WTC11 (cell line): ENCODE results near the gene SAMD3. TPM values are rescaled to one million over a fixed set of nuclear protein-coding genes. Genes with fewer than 3 reads are reported as not detected.

Experiments used
- ATAC-seq: fragments of 200-7000 bp; cut with Tn5 transposase; 2 replicates; pipeline ENCODE4 v1.10.0; 2021; ENCODE audit warnings: mild to moderate bottlenecking, moderate library complexity
- CTCF ChIA-PET: fragments of 300-600 bp; sonication (Branson Sonifier 250); formaldehyde crosslinking; loops from one replicate; lab custom pipeline; 2021; ENCODE audit warnings: antibody characterized with exemption; lab: Charles Lee
- POLR2A ChIA-PET: fragments of 350-600 bp; sonication (Branson Sonifier 250); formaldehyde crosslinking; loops from one replicate; lab custom pipeline; 2021; ENCODE audit warnings: antibody characterized with exemption; lab: Charles Lee
- DNase-seq: peaks from one replicate; pipeline ENCODE4 v3.0.0; 2021; ENCODE audit warnings: low spot score
- H3K27ac Mint-ChIP-seq: 2 replicates; pipeline ENCODE4 v1.8.0; 2021; ENCODE audit warnings: mixed read lengths
- H3K27me3 Mint-ChIP-seq: 2 replicates; pipeline ENCODE4 v1.8.0; 2021; ENCODE audit warnings: low read depth, mild to moderate bottlenecking, moderate library complexity, mixed read lengths
- H3K36me3 Mint-ChIP-seq: 2 replicates; pipeline ENCODE4 v1.8.0; 2021; ENCODE audit warnings: mixed read lengths
- H3K4me1 Mint-ChIP-seq: 2 replicates; pipeline ENCODE4 v1.8.0; 2022; ENCODE audit warnings: mixed read lengths
- H3K4me3 Mint-ChIP-seq: 2 replicates; pipeline ENCODE4 v1.8.0; 2021; ENCODE audit warnings: mild to moderate bottlenecking, moderate library complexity, mixed read lengths
- H3K9me3 Mint-ChIP-seq: 2 replicates; pipeline ENCODE4 v1.8.0; 2021; ENCODE audit warnings: mixed read lengths
- AR ChIP-seq: fragments of 250-450 bp; sonication (Bioruptor Pico); IDR thresholded peaks from 2 replicates; pipeline ENCODE4 v1.9.0; 2021; ENCODE audit warnings: mild to moderate bottlenecking
- HMGXB4 ChIP-seq: sonication (generic); formaldehyde crosslinking; IDR thresholded peaks from 2 replicates; pipeline ENCODE4 v1.8.1; 2023; ENCODE audit warnings: mild to moderate bottlenecking, moderate library complexity, missing genetic modification reagents
- MLX ChIP-seq: sonication (generic); formaldehyde crosslinking; IDR thresholded peaks from 2 replicates; pipeline ENCODE4 v1.8.1; 2023; ENCODE audit warnings: mild to moderate bottlenecking, missing genetic modification reagents, moderate library complexity
- RELA ChIP-seq: sonication (generic); formaldehyde crosslinking; IDR thresholded peaks from 2 replicates; pipeline ENCODE4 v1.8.1; 2022; ENCODE audit warnings: missing genetic modification reagents, mild to moderate bottlenecking, borderline replicate concordance
- SMAD4 ChIP-seq: sonication (generic); formaldehyde crosslinking; IDR thresholded peaks from 2 replicates; pipeline ENCODE4 v1.8.0; 2022; ENCODE audit warnings: mild to moderate bottlenecking, missing genetic modification reagents
- SOX15 ChIP-seq: fragments of 250-450 bp; sonication (Bioruptor Pico); IDR thresholded peaks from 2 replicates; pipeline ENCODE4 v1.9.0; 2021; ENCODE audit warnings: mild to moderate bottlenecking
- ZMAT4 ChIP-seq: fragments of 250-450 bp; sonication (Bioruptor Pico); IDR thresholded peaks from 2 replicates; pipeline ENCODE4 v1.9.0; 2021; ENCODE audit warnings: mild to moderate bottlenecking
- ZNF121 ChIP-seq: sonication (generic); formaldehyde crosslinking; IDR thresholded peaks from 2 replicates; pipeline ENCODE4 v1.8.0; 2023; ENCODE audit warnings: missing genetic modification reagents
- ZNF219 ChIP-seq: sonication (generic); formaldehyde crosslinking; IDR thresholded peaks from 2 replicates; pipeline ENCODE4 v1.8.0; 2023; ENCODE audit warnings: missing genetic modification reagents, mild to moderate bottlenecking, borderline replicate concordance
- ZNF416 ChIP-seq: fragments of 250-450 bp; sonication (Bioruptor Pico); IDR thresholded peaks from 2 replicates; pipeline ENCODE4 v1.9.0; 2021; ENCODE audit warnings: mild to moderate bottlenecking, inconsistent platforms
- ZNF671 ChIP-seq: fragments of 250-450 bp; sonication (Bioruptor Pico); IDR thresholded peaks from 2 replicates; pipeline ENCODE4 v1.8.0; 2021; ENCODE audit warnings: mild to moderate bottlenecking
- total RNA-seq: library from RNA; stranded (reverse); gene quantifications from 3 replicates; pipeline ENCODE4 v1.2.3, GENCODE V29; 2021
- TF ChIP-seq, protein P1 (sequence below): sonication (generic); formaldehyde crosslinking; IDR thresholded peaks from 2 replicates; pipeline ENCODE4 v1.8.1; 2022; ENCODE audit warnings: low read depth, mild to moderate bottlenecking, moderate library complexity, missing genetic modification reagents, borderline replicate concordance
- TF ChIP-seq, protein P2 (sequence below): sonication (generic); formaldehyde crosslinking; IDR thresholded peaks from 2 replicates; pipeline ENCODE4 v1.8.0; 2023; ENCODE audit warnings: missing genetic modification reagents
- TF ChIP-seq, protein P3 (sequence below): sonication (generic); formaldehyde crosslinking; IDR thresholded peaks from 2 replicates; pipeline ENCODE4 v1.8.0; 2023; ENCODE audit warnings: missing genetic modification reagents, mild to moderate bottlenecking, borderline replicate concordance
- TF ChIP-seq, protein P4 (sequence below): fragments of 250-450 bp; sonication (Bioruptor Pico); IDR thresholded peaks from 2 replicates; pipeline ENCODE4 v1.9.0; 2021; ENCODE audit warnings: moderate library complexity, mild to moderate bottlenecking, inconsistent platforms, borderline replicate concordance
- TF ChIP-seq, protein P5 (sequence below): fragments of 250-450 bp; sonication (Bioruptor Pico); IDR thresholded peaks from 2 replicates; pipeline ENCODE4 v1.9.0; 2021; ENCODE audit warnings: mild to moderate bottlenecking, borderline replicate concordance
- TF ChIP-seq, protein P6 (sequence below): sonication (generic); formaldehyde crosslinking; IDR thresholded peaks from 2 replicates; pipeline ENCODE4 v1.8.1; 2022; ENCODE audit warnings: low read depth, missing genetic modification reagents, borderline replicate concordance

The SAMD3 gene
- total RNA-seq, 1 experiment from 2014 or later, result 1.2 TPM

DNA sequence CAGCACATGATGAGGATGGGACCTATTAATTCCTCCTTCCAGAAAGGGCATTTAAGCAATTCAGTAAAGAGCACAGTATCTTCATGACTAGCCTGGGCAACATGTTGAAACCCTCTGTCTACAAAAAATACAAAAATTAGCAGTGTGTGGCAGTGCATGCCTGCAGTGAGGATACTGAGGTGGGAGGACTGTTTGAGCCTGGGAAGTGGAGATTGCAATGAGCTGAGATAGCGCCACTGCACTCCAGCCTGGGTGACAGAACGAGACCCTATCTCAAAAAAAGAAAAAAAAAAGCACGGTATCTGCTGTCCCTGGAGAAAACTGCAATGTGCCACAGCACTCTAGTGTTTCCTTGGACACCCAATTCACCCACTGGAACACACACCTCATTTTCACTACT lies 18.4 kb downstream of the SAMD3 start (continued):
- TF ChIP-seq RELA (CRISPR knock-in tag), result no peak
- TF ChIP-seq, protein P1, sequence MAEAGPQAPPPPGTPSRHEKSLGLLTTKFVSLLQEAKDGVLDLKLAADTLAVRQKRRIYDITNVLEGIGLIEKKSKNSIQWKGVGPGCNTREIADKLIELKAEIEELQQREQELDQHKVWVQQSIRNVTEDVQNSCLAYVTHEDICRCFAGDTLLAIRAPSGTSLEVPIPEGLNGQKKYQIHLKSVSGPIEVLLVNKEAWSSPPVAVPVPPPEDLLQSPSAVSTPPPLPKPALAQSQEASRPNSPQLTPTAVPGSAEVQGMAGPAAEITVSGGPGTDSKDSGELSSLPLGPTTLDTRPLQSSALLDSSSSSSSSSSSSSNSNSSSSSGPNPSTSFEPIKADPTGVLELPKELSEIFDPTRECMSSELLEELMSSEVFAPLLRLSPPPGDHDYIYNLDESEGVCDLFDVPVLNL (CRISPR knock-in tag), result no peak

DNA sequence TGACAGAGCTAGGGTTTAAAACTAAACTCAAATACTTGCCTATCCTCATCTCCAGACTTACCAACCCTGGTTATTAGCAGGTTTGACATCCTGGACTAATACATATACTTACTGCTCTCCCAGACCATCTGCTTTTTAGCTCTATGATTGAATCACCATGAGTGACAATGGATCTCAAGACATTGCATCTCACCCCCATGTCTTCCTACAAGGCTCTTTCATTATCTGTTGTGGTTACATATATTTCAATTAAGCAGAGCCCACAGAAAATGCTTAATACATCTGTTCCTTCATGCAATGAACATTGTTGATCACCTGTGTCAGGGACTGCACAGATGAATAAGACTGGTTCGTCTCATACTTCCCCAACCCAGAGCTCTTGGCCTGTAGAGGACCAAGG lies 19.4 kb downstream of the SAMD3 start:
- Mint-ChIP-seq H3K4me3 (no peak overlapping the region), H3K27me3 (no peaks in the 10 kb centered on the region), H3K9me3 (peaks cover 31% of the 10 kb centered on the region), H3K4me1 (peaks cover 41% of the 10 kb centered on the region), H3K36me3 (peaks cover 34% of the 10 kb centered on the region), H3K27ac (no peak overlapping the region)
- POLR2A ChIA-PET, result no interaction called here
- DNase-seq, result no peak
- no peak for ATAC-seq
- CTCF ChIA-PET, result no interaction called here
- TF ChIP-seq, protein P2, sequence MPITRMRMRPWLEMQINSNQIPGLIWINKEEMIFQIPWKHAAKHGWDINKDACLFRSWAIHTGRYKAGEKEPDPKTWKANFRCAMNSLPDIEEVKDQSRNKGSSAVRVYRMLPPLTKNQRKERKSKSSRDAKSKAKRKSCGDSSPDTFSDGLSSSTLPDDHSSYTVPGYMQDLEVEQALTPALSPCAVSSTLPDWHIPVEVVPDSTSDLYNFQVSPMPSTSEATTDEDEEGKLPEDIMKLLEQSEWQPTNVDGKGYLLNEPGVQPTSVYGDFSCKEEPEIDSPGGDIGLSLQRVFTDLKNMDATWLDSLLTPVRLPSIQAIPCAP (CRISPR knock-in tag), result no peak
- TF ChIP-seq ZNF671 (CRISPR knock-in tag) (no peak), ZNF416 (CRISPR knock-in tag) (no peak), HMGXB4 (CRISPR knock-in tag) (no peak), ZNF121 (CRISPR knock-in tag) (no peak), AR (no peak), ZNF219 (CRISPR knock-in tag) (no peak), SMAD4 (no peak), ZMAT4 (CRISPR knock-in tag) (no peak), MLX (CRISPR knock-in tag) (no peak), SOX15 (no peak)
- TF ChIP-seq, protein P3, sequence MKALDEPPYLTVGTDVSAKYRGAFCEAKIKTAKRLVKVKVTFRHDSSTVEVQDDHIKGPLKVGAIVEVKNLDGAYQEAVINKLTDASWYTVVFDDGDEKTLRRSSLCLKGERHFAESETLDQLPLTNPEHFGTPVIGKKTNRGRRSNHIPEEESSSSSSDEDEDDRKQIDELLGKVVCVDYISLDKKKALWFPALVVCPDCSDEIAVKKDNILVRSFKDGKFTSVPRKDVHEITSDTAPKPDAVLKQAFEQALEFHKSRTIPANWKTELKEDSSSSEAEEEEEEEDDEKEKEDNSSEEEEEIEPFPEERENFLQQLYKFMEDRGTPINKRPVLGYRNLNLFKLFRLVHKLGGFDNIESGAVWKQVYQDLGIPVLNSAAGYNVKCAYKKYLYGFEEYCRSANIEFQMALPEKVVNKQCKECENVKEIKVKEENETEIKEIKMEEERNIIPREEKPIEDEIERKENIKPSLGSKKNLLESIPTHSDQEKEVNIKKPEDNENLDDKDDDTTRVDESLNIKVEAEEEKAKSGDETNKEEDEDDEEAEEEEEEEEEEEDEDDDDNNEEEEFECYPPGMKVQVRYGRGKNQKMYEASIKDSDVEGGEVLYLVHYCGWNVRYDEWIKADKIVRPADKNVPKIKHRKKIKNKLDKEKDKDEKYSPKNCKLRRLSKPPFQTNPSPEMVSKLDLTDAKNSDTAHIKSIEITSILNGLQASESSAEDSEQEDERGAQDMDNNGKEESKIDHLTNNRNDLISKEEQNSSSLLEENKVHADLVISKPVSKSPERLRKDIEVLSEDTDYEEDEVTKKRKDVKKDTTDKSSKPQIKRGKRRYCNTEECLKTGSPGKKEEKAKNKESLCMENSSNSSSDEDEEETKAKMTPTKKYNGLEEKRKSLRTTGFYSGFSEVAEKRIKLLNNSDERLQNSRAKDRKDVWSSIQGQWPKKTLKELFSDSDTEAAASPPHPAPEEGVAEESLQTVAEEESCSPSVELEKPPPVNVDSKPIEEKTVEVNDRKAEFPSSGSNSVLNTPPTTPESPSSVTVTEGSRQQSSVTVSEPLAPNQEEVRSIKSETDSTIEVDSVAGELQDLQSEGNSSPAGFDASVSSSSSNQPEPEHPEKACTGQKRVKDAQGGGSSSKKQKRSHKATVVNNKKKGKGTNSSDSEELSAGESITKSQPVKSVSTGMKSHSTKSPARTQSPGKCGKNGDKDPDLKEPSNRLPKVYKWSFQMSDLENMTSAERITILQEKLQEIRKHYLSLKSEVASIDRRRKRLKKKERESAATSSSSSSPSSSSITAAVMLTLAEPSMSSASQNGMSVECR, result no peak
- TF ChIP-seq, protein P4, sequence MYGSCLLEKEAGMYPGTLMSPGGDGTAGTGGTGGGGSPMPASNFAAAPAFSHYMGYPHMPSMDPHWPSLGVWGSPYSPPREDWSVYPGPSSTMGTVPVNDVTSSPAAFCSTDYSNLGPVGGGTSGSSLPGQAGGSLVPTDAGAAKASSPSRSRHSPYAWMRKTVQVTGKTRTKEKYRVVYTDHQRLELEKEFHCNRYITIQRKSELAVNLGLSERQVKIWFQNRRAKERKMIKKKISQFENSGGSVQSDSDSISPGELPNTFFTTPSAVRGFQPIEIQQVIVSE (CRISPR knock-in tag), result no peak
- TF ChIP-seq, protein P5, sequence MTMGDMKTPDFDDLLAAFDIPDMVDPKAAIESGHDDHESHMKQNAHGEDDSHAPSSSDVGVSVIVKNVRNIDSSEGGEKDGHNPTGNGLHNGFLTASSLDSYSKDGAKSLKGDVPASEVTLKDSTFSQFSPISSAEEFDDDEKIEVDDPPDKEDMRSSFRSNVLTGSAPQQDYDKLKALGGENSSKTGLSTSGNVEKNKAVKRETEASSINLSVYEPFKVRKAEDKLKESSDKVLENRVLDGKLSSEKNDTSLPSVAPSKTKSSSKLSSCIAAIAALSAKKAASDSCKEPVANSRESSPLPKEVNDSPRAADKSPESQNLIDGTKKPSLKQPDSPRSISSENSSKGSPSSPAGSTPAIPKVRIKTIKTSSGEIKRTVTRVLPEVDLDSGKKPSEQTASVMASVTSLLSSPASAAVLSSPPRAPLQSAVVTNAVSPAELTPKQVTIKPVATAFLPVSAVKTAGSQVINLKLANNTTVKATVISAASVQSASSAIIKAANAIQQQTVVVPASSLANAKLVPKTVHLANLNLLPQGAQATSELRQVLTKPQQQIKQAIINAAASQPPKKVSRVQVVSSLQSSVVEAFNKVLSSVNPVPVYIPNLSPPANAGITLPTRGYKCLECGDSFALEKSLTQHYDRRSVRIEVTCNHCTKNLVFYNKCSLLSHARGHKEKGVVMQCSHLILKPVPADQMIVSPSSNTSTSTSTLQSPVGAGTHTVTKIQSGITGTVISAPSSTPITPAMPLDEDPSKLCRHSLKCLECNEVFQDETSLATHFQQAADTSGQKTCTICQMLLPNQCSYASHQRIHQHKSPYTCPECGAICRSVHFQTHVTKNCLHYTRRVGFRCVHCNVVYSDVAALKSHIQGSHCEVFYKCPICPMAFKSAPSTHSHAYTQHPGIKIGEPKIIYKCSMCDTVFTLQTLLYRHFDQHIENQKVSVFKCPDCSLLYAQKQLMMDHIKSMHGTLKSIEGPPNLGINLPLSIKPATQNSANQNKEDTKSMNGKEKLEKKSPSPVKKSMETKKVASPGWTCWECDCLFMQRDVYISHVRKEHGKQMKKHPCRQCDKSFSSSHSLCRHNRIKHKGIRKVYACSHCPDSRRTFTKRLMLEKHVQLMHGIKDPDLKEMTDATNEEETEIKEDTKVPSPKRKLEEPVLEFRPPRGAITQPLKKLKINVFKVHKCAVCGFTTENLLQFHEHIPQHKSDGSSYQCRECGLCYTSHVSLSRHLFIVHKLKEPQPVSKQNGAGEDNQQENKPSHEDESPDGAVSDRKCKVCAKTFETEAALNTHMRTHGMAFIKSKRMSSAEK, result no peak
- TF ChIP-seq, protein P6, sequence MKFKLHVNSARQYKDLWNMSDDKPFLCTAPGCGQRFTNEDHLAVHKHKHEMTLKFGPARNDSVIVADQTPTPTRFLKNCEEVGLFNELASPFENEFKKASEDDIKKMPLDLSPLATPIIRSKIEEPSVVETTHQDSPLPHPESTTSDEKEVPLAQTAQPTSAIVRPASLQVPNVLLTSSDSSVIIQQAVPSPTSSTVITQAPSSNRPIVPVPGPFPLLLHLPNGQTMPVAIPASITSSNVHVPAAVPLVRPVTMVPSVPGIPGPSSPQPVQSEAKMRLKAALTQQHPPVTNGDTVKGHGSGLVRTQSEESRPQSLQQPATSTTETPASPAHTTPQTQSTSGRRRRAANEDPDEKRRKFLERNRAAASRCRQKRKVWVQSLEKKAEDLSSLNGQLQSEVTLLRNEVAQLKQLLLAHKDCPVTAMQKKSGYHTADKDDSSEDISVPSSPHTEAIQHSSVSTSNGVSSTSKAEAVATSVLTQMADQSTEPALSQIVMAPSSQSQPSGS (CRISPR knock-in tag), result no peak
